Right hindlimb (tissue), 1 donor: ENCODE results near the gene CCDC93.

Source experiments
- DNase-seq: peaks from one replicate; pipeline ENCODE4 v3.0.0-alpha.2; 2018

CCDC93 gene

DNA sequence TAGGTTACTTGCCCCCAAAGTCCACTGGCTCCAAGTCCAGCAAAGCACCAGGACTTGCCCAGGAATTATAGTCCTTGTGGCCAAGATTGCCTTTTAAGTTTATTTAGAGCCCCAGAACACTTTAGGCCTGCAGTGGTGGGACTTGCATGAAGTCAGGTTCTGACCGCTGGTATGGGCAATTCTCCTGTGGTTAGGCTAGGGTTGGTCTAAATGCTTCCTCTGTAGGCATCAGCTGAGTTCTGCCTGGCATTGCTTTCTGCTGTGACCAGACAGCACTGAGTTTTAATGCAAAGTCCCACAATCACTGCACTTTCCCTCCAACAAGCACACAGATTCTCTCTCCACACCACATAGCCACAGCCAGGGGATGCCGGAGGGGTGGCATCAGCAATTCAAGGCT, 134.9 kb downstream of the CCDC93 start:
- DNase-seq, result no peak

DNA sequence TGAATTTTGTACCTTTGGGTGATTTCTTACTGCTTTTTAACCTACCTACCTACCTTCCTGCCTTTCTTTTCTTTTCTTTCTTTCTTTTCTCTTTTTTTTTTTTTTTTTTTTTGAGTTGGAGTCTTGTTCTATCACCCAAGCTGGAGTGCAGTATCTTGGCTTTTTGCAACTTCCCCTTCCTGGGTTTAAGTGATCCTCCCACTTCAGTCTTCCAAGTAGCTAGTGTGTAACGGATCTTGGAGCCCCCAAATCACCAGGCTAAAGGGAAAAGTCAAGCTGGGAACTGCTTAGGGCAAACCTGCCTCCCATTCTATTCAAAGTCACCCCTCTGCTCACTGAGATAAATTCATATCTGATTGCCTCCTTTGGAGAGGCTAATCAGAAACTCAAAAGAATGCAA, 138.1 kb downstream of the CCDC93 start:
- no peak for DNase-seq
